Neural progenitor cell (in vitro differentiated cells): Measurements from ENCODE around the gene LRRN2. TPM values are rescaled to one million over a fixed set of nuclear protein-coding genes. Genes with fewer than 3 reads are reported as not detected.

Experiments
- DNase-seq: peaks from one replicate; pipeline ENCODE4 v3.0.0-alpha.2; 2016; ENCODE audit warnings: low spot score
- H2AFZ ChIP-seq: fragments of 200-600 bp; sonication (generic); replicated peaks from 2 replicates; pipeline ENCODE4 v1.6.1; 2016; ENCODE audit warnings: antibody characterized with exemption
- H3F3A ChIP-seq: fragments of 200-600 bp; sonication (generic); 2 replicates; pipeline ENCODE4 v1.6.1; 2016; ENCODE audit warnings: antibody characterized with exemption, low read depth
- H3K27ac ChIP-seq: fragments of 200-600 bp; sonication (generic); 2 replicates; pipeline ENCODE4 v1.5.1; 2016; ENCODE audit warnings: mild to moderate bottlenecking
- H3K27me3 ChIP-seq: fragments of 200-600 bp; sonication (generic); 2 replicates; pipeline ENCODE4 v1.6.1; 2016; ENCODE audit warnings: mild to moderate bottlenecking, moderate library complexity
- H3K36me3 ChIP-seq: fragments of 200-600 bp; sonication (generic); 2 replicates; pipeline ENCODE4 v1.5.1; 2016
- H3K4me1 ChIP-seq: fragments of 200-600 bp; sonication (generic); 2 replicates; pipeline ENCODE4 v1.6.1; 2016; ENCODE audit warnings: mixed run types
- H3K4me2 ChIP-seq: fragments of 200-600 bp; sonication (generic); 2 replicates; pipeline ENCODE4 v1.6.1; 2016
- H3K4me3 ChIP-seq: fragments of 200-600 bp; sonication (generic); 2 replicates; pipeline ENCODE4 v1.5.1; 2016
- H3K79me2 ChIP-seq: fragments of 200-600 bp; sonication (generic); 2 replicates; pipeline ENCODE4 v1.6.1; 2016; ENCODE audit warnings: low read depth
- H3K9ac ChIP-seq: fragments of 200-600 bp; sonication (generic); 2 replicates; pipeline ENCODE4 v1.6.1; 2016
- H3K9me3 ChIP-seq: fragments of 200-600 bp; sonication (generic); 2 replicates; pipeline ENCODE4 v1.5.1; 2016; ENCODE audit warnings: low read depth
- H4K20me1 ChIP-seq: fragments of 200-600 bp; sonication (generic); 2 replicates; pipeline ENCODE4 v1.6.1; 2016; ENCODE audit warnings: low read depth
- H3K27ac Mint-ChIP-seq: 3 replicates; pipeline ENCODE4 v1.8.0; 2021; ENCODE audit warnings: mixed read lengths
- H3K27me3 Mint-ChIP-seq: 2 replicates; pipeline ENCODE4 v1.8.0; 2022; ENCODE audit warnings: low read depth, mild to moderate bottlenecking, inconsistent platforms, moderate library complexity, mixed read lengths; ENCODE audit not compliant: insufficient read depth
- H3K36me3 Mint-ChIP-seq: 3 replicates; pipeline ENCODE4 v1.8.0; 2021; ENCODE audit warnings: mixed read lengths
- H3K4me1 Mint-ChIP-seq: 3 replicates; pipeline ENCODE4 v1.8.0; 2021; ENCODE audit warnings: mixed read lengths
- H3K4me3 Mint-ChIP-seq: 3 replicates; pipeline ENCODE4 v1.8.0; 2021; ENCODE audit warnings: mild to moderate bottlenecking, moderate library complexity, mixed read lengths
- H3K9me3 Mint-ChIP-seq: 3 replicates; pipeline ENCODE4 v1.8.0; 2020; ENCODE audit warnings: mixed read lengths
- EZH2 ChIP-seq: fragments of 200-600 bp; sonication (generic); IDR thresholded peaks from 2 replicates; pipeline ENCODE4 v1.6.1; 2017; ENCODE audit warnings: antibody characterized with exemption, mild to moderate bottlenecking, moderate library complexity
- EZH2phosphoT487 ChIP-seq: fragments of 200-600 bp; sonication (generic); IDR thresholded peaks from 2 replicates; pipeline ENCODE4 v1.6.1; 2017; ENCODE audit warnings: antibody characterized with exemption
- total RNA-seq: library from RNA; depleted of rRNA; stranded (reverse); fragments of >200 nt; gene quantifications from 2 replicates; pipeline ENCODE4 v1.2.3, GENCODE V29; 2015; ENCODE audit warnings: low replicate concordance
- TF ChIP-seq, protein P1 (sequence below): fragments of 200-600 bp; sonication (generic); IDR thresholded peaks from 2 replicates; pipeline ENCODE4 v1.5.1; 2017; ENCODE audit warnings: antibody characterized with exemption, mild to moderate bottlenecking

The LRRN2 gene
- total RNA-seq, 1 donor from 2014 or later: 1.9 TPM

DNA sequence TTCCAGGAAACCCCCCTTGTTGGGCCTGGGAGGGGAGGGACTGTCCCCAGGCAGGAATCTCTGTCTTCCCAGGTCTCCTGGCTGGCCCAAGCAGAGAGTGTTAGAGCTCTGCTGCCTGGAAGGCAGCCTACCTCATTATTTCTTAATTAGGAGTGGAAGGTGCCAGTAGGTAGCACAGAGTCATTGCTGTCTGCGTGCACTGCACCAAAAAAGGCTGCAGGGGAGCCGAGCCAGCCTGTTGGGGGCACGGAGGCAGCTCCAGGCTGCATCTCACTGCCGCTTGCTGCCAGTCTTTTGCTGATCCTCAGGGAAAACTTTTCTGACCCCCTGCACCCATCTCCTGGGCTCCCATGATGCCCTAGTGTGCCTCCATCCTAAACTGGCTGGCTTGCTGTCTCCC is 58.1 kb downstream of the LRRN2 start:
- H3K27me3 ChIP-seq: no peaks in the 10 kb centered on the region
- H3K4me3 ChIP-seq: no peak overlapping the region
- Mint-ChIP-seq H3K9me3 (peaks cover 4% of the 10 kb centered on the region), H3K36me3 (peaks cover 6% of the 10 kb centered on the region), H3K4me3 (no peak overlapping the region), H3K27me3 (peaks cover 4% of the 10 kb centered on the region), H3K27ac (peak overlapping the region; percentile 94), H3K4me1 (peaks cover 50% of the 10 kb centered on the region)
- no peaks in the 10 kb centered on the region for H4K20me1 ChIP-seq
- no peaks in the 10 kb centered on the region for H3K9me3 ChIP-seq
- peaks cover 33% of the 10 kb centered on the region for H3K4me1 ChIP-seq
- H3K36me3 ChIP-seq: no peaks in the 10 kb centered on the region
- H3K27ac ChIP-seq: no peak overlapping the region
- no peak overlapping the region for H3K4me2 ChIP-seq
- no peaks in the 10 kb centered on the region for H3F3A ChIP-seq
- no peak overlapping the region for H3K9ac ChIP-seq
- TF ChIP-seq EZH2 (no peak), EZH2phosphoT487 (no peak)
- TF ChIP-seq, protein P1, sequence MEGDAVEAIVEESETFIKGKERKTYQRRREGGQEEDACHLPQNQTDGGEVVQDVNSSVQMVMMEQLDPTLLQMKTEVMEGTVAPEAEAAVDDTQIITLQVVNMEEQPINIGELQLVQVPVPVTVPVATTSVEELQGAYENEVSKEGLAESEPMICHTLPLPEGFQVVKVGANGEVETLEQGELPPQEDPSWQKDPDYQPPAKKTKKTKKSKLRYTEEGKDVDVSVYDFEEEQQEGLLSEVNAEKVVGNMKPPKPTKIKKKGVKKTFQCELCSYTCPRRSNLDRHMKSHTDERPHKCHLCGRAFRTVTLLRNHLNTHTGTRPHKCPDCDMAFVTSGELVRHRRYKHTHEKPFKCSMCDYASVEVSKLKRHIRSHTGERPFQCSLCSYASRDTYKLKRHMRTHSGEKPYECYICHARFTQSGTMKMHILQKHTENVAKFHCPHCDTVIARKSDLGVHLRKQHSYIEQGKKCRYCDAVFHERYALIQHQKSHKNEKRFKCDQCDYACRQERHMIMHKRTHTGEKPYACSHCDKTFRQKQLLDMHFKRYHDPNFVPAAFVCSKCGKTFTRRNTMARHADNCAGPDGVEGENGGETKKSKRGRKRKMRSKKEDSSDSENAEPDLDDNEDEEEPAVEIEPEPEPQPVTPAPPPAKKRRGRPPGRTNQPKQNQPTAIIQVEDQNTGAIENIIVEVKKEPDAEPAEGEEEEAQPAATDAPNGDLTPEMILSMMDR: no peak
- peak; percentile 10 for DNase-seq
- H3K79me2 ChIP-seq: no peaks in the 10 kb centered on the region
- no peak overlapping the region for H2AFZ ChIP-seq

DNA sequence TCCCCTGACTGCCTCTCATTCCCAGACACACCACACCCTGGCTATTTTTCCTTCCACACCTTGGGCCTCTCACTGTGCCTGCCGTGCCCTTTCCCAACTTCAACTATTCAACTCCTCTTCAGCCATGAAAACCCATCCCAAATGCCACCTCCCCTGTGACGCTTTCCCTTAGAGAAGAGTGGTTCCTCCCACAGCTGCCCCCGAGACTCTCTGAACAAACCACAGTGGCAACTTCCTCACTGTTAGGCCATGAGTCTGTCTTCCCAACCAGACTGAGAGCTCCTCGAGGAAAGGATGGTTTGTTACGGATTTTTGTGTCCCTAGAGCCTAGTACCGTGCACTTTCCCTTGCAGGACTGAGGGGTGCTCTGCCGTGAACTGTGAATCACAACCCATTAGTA is 59.2 kb downstream of the LRRN2 start:
- Histone ChIP-seq H4K20me1 (no peaks in the 10 kb centered on the region), H3K9me3 (no peaks in the 10 kb centered on the region), H3K9ac (no peak overlapping the region), H3K4me3 (no peak overlapping the region), H3K27me3 (no peaks in the 10 kb centered on the region), H3K4me1 (peaks cover 33% of the 10 kb centered on the region), H2AFZ (no peak overlapping the region), H3K79me2 (no peaks in the 10 kb centered on the region), H3K4me2 (no peak overlapping the region), H3K36me3 (no peaks in the 10 kb centered on the region), H3F3A (no peaks in the 10 kb centered on the region), H3K27ac (no peak overlapping the region)
- no peak for DNase-seq
- Mint-ChIP-seq H3K4me3 (no peak overlapping the region), H3K27me3 (peaks cover under 1% of the 10 kb centered on the region), H3K36me3 (peaks cover 3% of the 10 kb centered on the region), H3K4me1 (peaks cover 59% of the 10 kb centered on the region), H3K27ac (no peak overlapping the region), H3K9me3 (peaks cover 4% of the 10 kb centered on the region)
- TF ChIP-seq EZH2phosphoT487 (no peak), EZH2 (no peak)
- TF ChIP-seq, protein P1: no peak

DNA sequence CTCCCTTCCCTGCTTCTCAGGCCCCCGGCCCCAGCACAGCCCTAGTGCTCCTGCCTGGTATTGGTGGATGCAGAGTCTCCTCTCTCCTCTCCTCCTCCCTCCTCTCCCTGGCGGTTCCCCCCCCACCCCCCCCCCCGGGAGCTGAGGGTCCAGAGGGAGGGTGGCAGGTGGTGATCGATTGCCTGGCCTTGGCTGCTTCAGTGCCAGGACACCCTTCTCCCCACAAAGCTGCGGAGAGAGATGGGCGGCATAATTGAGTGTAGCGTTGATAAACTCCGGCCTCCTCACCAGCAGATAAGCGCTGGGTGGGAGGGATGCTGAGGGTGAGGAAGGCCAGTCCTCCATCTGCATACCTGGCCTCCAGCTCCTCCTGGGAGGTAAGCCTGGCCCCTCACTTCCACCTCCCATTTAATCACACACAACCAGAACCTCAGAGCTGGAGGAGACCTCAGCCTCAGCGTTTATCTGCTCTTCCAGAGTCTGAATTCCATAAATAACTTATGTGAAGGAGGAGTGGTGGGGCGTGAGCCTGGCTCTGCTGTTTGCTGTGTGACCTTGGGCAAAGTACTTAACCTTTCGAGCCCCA is 60.8 kb downstream of the LRRN2 start:
- no peak overlapping the region for H3K4me3 Mint-ChIP-seq
- H3K79me2 ChIP-seq: no peaks in the 10 kb centered on the region
- no peaks in the 10 kb centered on the region for H3F3A ChIP-seq
- no peak overlapping the region for H3K4me2 ChIP-seq
- H3K4me1 Mint-ChIP-seq: peaks cover 57% of the 10 kb centered on the region
- peaks cover 31% of the 10 kb centered on the region for H3K4me1 ChIP-seq
- H3K27me3 Mint-ChIP-seq: no peaks in the 10 kb centered on the region
- peak; percentile 8 for DNase-seq
- H3K9me3 Mint-ChIP-seq: peaks cover 4% of the 10 kb centered on the region
- no peak for TF ChIP-seq EZH2
- TF ChIP-seq EZH2phosphoT487: no peak
- TF ChIP-seq, protein P1: no peak
- no peak overlapping the region for H2AFZ ChIP-seq
- no peak overlapping the region for H3K9ac ChIP-seq
- no peak overlapping the region for H3K27ac ChIP-seq
- H3K36me3 ChIP-seq: no peaks in the 10 kb centered on the region
- no peak overlapping the region for H3K4me3 ChIP-seq
- H3K27ac Mint-ChIP-seq: peak overlapping the region; percentile 89
- no peaks in the 10 kb centered on the region for H3K36me3 Mint-ChIP-seq
- no peaks in the 10 kb centered on the region for H4K20me1 ChIP-seq
- no peaks in the 10 kb centered on the region for H3K9me3 ChIP-seq
- no peaks in the 10 kb centered on the region for H3K27me3 ChIP-seq
